D721Med (cell line): ENCODE results near the gene PCYOX1L.

Experiments
- DNase-seq: peaks from one replicate; pipeline ENCODE4 v3.0.0; 2011; ENCODE audit warnings: low spot score; ENCODE audit not compliant: insufficient read length
- FAIRE-seq: peaks from 2 replicates; lab custom pipeline; 2011; peaks lifted over from hg19 to GRCh38; lab: Jason Lieb, UNC
- TF ChIP-seq, protein P1 (sequence below): IDR thresholded peaks from 2 replicates; pipeline ENCODE4 v1.5.1; 2012; ENCODE audit warnings: mild to moderate bottlenecking, control low read depth; ENCODE audit not compliant: insufficient read depth; ENCODE audit errors: missing control alignments

PCYOX1L gene

GRCh38 chr5:149338364-149338763, 19.5 kb upstream of the PCYOX1L start:
- DNase-seq (no peak), FAIRE-seq (no peak)
- TF ChIP-seq, protein P1, sequence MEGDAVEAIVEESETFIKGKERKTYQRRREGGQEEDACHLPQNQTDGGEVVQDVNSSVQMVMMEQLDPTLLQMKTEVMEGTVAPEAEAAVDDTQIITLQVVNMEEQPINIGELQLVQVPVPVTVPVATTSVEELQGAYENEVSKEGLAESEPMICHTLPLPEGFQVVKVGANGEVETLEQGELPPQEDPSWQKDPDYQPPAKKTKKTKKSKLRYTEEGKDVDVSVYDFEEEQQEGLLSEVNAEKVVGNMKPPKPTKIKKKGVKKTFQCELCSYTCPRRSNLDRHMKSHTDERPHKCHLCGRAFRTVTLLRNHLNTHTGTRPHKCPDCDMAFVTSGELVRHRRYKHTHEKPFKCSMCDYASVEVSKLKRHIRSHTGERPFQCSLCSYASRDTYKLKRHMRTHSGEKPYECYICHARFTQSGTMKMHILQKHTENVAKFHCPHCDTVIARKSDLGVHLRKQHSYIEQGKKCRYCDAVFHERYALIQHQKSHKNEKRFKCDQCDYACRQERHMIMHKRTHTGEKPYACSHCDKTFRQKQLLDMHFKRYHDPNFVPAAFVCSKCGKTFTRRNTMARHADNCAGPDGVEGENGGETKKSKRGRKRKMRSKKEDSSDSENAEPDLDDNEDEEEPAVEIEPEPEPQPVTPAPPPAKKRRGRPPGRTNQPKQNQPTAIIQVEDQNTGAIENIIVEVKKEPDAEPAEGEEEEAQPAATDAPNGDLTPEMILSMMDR, result no peak

DNA sequence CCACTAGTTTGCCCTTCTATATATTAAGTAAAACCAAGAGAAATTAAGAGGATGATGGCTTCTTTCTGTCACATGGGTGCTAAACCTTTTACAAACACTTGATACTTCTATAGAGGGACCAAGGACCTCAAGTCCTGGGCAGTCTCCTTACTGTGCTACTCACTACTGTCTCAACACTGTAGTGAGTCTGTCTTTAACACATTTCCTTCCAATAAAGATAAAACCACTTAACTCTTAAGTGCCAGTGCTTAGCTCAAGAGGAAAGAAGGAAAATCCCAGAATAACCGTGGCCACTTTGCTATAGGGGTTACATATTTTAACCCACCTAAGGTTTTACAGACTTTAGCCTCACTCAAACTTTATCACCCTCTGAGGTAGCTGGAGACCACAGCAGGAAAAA, 16.9 kb upstream of the PCYOX1L start:
- FAIRE-seq (no peak), DNase-seq (no peak)
- TF ChIP-seq, protein P1, result no peak

DNA sequence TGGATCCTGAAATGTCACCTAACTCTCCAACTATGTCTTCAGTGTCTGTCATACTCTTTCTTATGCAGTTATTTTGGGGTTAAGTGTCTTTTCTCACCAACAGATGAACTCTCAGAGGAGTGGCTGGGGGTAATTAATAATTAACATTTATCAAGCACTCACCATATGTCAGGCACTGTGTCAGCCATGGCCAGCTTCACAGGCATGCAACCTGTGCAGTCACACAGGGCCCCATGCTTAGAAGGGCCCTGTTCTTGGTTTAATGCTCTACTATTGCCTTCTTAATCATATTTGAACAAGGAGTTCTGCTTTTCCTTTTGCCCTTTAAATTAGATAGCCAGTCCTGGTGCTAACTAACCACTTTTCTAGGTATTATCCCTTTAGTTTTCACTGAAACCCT, 16.0 kb upstream of the PCYOX1L start:
- TF ChIP-seq, protein P1, result no peak
- DNase-seq (no peak), FAIRE-seq (no peak)

- no peak for FAIRE-seq
- DNase-seq, result no peak
- TF ChIP-seq, protein P1, result no peak
Measured at GRCh38 chr5:149344151-149344550, 13.7 kb upstream of the PCYOX1L start.

GRCh38 chr5:149345147-149345891, 12.5 kb upstream of the PCYOX1L start, which contains the start of gene GRPEL2:
Gene GRPEL2 (plus strand): TSS chr5:149345499. CDS start chr5:149345540, 41 bp downstream.
- TF ChIP-seq, protein P1, result no peak
- FAIRE-seq (no peak), DNase-seq (peak; percentile 90)

DNA sequence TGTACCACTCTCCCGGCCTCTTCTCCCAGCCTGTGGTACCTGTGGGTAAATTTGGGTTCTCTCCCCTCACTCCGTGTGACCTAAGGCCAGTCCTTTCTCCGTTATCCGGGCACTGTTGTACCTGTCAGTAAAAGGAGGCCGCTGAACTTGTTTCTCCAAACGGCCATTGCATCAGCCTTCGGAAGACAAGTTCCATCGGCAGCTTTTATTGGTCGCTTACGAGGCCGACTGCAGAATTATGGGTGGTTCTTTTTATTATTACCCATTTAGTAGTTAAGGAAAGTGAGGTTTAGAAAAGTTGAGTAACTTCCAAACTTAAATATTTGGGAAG, 12.0 kb upstream of the PCYOX1L start:
- TF ChIP-seq, protein P1, result no peak
- FAIRE-seq, result no peak
- DNase-seq, result no peak

DNA sequence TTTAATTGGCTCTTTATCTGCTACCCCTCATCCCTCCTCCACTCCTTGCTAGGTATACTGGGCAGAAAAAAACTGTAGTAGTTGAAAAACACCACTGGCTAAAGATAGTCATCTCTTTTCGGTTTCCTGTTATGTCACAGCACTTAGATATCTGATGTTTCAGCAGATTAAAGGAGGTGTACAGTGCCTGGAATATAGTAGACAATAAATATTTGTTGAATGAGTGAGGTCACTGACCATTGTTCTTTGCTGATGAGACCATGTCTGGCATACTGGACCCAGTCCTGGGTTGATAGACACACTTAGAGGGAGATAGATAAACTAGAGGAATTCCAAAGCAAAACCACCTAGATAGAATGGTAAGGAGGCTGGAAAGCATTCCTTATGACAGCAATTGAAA, 9.3 kb upstream of the PCYOX1L start:
- TF ChIP-seq, protein P1, result no peak

More for the DNA sequence above, 9.3 kb upstream of the PCYOX1L start:
- DNase-seq, result no peak
- FAIRE-seq, result no peak
